Suprapubic skin (tissue), 3 donors: ENCODE measurements around the gene CEP350.

Experiments used
- POLR2A ChIP-seq, 2 donors: fragments of 450-650 bp; IDR thresholded peaks; one replicate each; pipeline ENCODE4 v1.6.1; 2017; ENCODE audit warnings: antibody characterized with exemption in 2 of 2, mild to moderate bottlenecking in 2 of 2, moderate library complexity in 2 of 2
- TF ChIP-seq, protein P1 (sequence below), 2 donors: fragments of 200-600 bp in 1 of 2; fragments of 450-650 bp in 1 of 2; sonication (generic) in 1 of 2; IDR thresholded peaks; one replicate each; pipeline ENCODE4 v1.5.1; 2016 to 2019; ENCODE audit warnings: antibody characterized with exemption in 2 of 2, mild to moderate bottlenecking in 1 of 2, moderate library complexity in 1 of 2

DNA sequence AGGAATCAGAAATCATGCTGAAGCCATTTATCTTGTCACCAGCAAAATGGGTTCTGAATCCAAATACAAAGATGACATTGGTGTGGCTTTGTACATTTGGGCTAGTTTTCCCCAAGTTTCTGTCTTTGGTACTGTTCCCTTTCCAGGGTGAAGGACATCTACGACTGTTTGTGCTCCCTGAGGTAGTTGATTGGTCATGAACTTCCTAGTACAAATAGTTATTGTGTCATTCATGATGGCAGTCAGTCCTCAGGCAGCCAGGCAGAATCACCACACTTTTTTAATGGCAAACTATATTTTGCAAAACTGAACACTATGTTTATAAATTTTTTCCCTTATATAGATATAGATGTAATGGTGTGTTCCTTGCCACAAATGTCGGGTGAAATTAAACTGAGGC, 46.0 kb downstream of the CEP350 start:
- TF ChIP-seq POLR2A (IDR thresholded peaks at IDR 0.05), result no peak
- TF ChIP-seq, protein P1, sequence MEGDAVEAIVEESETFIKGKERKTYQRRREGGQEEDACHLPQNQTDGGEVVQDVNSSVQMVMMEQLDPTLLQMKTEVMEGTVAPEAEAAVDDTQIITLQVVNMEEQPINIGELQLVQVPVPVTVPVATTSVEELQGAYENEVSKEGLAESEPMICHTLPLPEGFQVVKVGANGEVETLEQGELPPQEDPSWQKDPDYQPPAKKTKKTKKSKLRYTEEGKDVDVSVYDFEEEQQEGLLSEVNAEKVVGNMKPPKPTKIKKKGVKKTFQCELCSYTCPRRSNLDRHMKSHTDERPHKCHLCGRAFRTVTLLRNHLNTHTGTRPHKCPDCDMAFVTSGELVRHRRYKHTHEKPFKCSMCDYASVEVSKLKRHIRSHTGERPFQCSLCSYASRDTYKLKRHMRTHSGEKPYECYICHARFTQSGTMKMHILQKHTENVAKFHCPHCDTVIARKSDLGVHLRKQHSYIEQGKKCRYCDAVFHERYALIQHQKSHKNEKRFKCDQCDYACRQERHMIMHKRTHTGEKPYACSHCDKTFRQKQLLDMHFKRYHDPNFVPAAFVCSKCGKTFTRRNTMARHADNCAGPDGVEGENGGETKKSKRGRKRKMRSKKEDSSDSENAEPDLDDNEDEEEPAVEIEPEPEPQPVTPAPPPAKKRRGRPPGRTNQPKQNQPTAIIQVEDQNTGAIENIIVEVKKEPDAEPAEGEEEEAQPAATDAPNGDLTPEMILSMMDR (IDR thresholded peaks at IDR 0.05), result no peak
